OCI-LY7 (cell line): ENCODE measurements around the gene ATP8B4. TPM values are rescaled to one million over a fixed set of nuclear protein-coding genes. Genes with fewer than 3 reads are reported as not detected.
A peak's percentile ranks its signal among the peaks of the same experiment; 100 is the strongest.

ENCODE experiments used
- BruUV-seq: library from RNA; stranded (reverse); fragments of 400-500 nt; replicated peaks from 2 replicates; lab custom pipeline; 2021; lab: Mats Ljungman, UMichigan
- CTCF ChIA-PET: fragments of 300-600 bp; sonication (Branson Sonifier 250); formaldehyde crosslinking; loops from one replicate; lab custom pipeline; 2022; ENCODE audit warnings: antibody characterized with exemption; ENCODE audit not compliant: unreplicated experiment; lab: Charles Lee
- POLR2A ChIA-PET: fragments of 300-600 bp; sonication (Branson Sonifier 250); formaldehyde crosslinking; loops from one replicate; lab custom pipeline; 2022; ENCODE audit warnings: antibody characterized with exemption; lab: Charles Lee
- DNase-seq: peaks from one replicate; pipeline ENCODE4 v3.0.0-alpha.2; 2015; ENCODE audit warnings: low spot score
- H2AFZ ChIP-seq: fragments of 200-600 bp; sonication (generic), shearing (Covaris generic); 2 replicates; pipeline ENCODE4 v1.6.1; 2014; ENCODE audit warnings: mild to moderate bottlenecking, antibody characterized with exemption, low read length, moderate library complexity
- H3K27ac ChIP-seq: fragments of 200-600 bp; sonication (generic); 2 replicates; pipeline ENCODE4 v1.5.1; 2014; ENCODE audit warnings: mixed run types, low read depth, mild to moderate bottlenecking, moderate library complexity, low read length, inconsistent platforms; ENCODE audit not compliant: poor library complexity, severe bottlenecking
- H3K36me3 ChIP-seq: fragments of 200-600 bp; sonication (generic); 2 replicates; pipeline ENCODE4 v1.6.1; 2014; ENCODE audit warnings: mild to moderate bottlenecking, antibody characterized with exemption, low read length, moderate library complexity, mixed read lengths; ENCODE audit not compliant: insufficient read depth
- H3K4me1 ChIP-seq: fragments of 200-600 bp; sonication (generic); 2 replicates; pipeline ENCODE4 v1.5.1; 2014; ENCODE audit warnings: mild to moderate bottlenecking, low read length; ENCODE audit not compliant: insufficient read depth, poor library complexity, severe bottlenecking
- H3K4me2 ChIP-seq: fragments of 200-600 bp; sonication (generic); 2 replicates; pipeline ENCODE4 v1.6.1; 2014; ENCODE audit warnings: mild to moderate bottlenecking, low read length
- H3K4me3 ChIP-seq: fragments of 200-600 bp; sonication (generic); 2 replicates; pipeline ENCODE4 v1.5.1; 2014; ENCODE audit warnings: mild to moderate bottlenecking, low read depth, low read length; ENCODE audit not compliant: poor library complexity, severe bottlenecking
- H3K79me2 ChIP-seq: fragments of 200-600 bp; sonication (generic); 2 replicates; pipeline ENCODE4 v1.6.1; 2016; ENCODE audit warnings: low read depth, mild to moderate bottlenecking, low read length, moderate library complexity, mixed read lengths; ENCODE audit not compliant: insufficient read depth
- H3K9me2 ChIP-seq: fragments of 200-600 bp; sonication (generic); 2 replicates; pipeline ENCODE4 v1.6.1; 2016; ENCODE audit warnings: mild to moderate bottlenecking, low read length, mixed read lengths; ENCODE audit not compliant: insufficient read depth
- H3K9me3 ChIP-seq: fragments of 200-600 bp; sonication (generic); 2 replicates; pipeline ENCODE4 v1.6.1; 2014; ENCODE audit warnings: mild to moderate bottlenecking, mixed run types, low read length, mixed read lengths
- H4K20me1 ChIP-seq: fragments of 200-600 bp; sonication (generic); 2 replicates; pipeline ENCODE4 v1.6.1; 2014; ENCODE audit warnings: mild to moderate bottlenecking, antibody characterized with exemption, low read length, moderate library complexity, mixed read lengths; ENCODE audit not compliant: insufficient read depth
- CTCF ChIP-seq: fragments of 200-600 bp; sonication (generic); conservative IDR thresholded peaks from 2 replicates; pipeline ENCODE4 v1.5.1; 2014; ENCODE audit warnings: mild to moderate bottlenecking, antibody characterized with exemption, low read length, moderate library complexity, mixed read lengths
- EZH2phosphoT487 ChIP-seq: fragments of 200-600 bp; sonication (generic); IDR thresholded peaks from 2 replicates; pipeline ENCODE4 v1.6.1; 2018; ENCODE audit warnings: low read depth, borderline replicate concordance, mild to moderate bottlenecking, mixed run types, antibody characterized with exemption, low read length, moderate library complexity, mixed read lengths
- intact Hi-C: fragments of 100-400 bp; cut with micrococcal nuclease; formaldehyde crosslinking; loops from one replicate; pipeline ENCODE4 v1.10.0; 2022; ENCODE audit not compliant: unreplicated experiment
- total RNA-seq, 2 experiments: library from RNA; depleted of rRNA in 1 of 2; stranded (reverse); fragments of >200 nt in 1 of 2; shearing (Covaris generic) in 1 of 2; gene quantifications; 2 replicates each; pipeline ENCODE4 v1.2.3, GENCODE V29; 2014 to 2022

ATP8B4 gene
- total RNA-seq, 2 experiments from 2014 or later, result not detected

GRCh38 chr15:49901996-49902684 lies 216.9 kb downstream of the ATP8B4 start:
- no peak overlapping the region for H3K4me2 ChIP-seq

GRCh38 chr15:49901321-49901720 lies 217.7 kb downstream of the ATP8B4 start:
- Histone ChIP-seq H3K4me2 (no peak overlapping the region), H3K4me3 (no peak overlapping the region), H3K4me1 (no peaks in the 10 kb centered on the region), H2AFZ (no peak overlapping the region), H4K20me1 (no peaks in the 10 kb centered on the region), H3K9me2 (no peaks in the 10 kb centered on the region; the same call in 1 of the 2 replicates), H3K36me3 (no peaks in the 10 kb centered on the region), H3K79me2 (no peaks in the 10 kb centered on the region), H3K27ac (no peak overlapping the region), H3K9me3 (no peaks in the 10 kb centered on the region)
- POLR2A ChIA-PET, result interaction anchor here (0.6 kb wide), 1 partner anchor 44 kb away, joined by 4 read pairs; no protein-coding TSS in a partner anchor
- TF ChIP-seq EZH2phosphoT487, result no peak
- CTCF ChIA-PET, result no interaction called here
- intact Hi-C loops, result no loop called here
- DNase-seq, result no peak
- no TSS peak for BruUV-seq

More at GRCh38 chr15:49901996-49902684, 216.9 kb downstream of the ATP8B4 start:
- CTCF ChIA-PET, result no interaction called here
- Histone ChIP-seq H3K4me1 (no peaks in the 10 kb centered on the region), H3K9me3 (no peaks in the 10 kb centered on the region), H2AFZ (no peak overlapping the region), H4K20me1 (no peaks in the 10 kb centered on the region), H3K4me3 (no peak overlapping the region), H3K9me2 (no peaks in the 10 kb centered on the region; the same call in 1 of the 2 replicates), H3K36me3 (no peaks in the 10 kb centered on the region), H3K79me2 (no peaks in the 10 kb centered on the region), H3K27ac (no peak overlapping the region)
- intact Hi-C loops, result no loop called here
- POLR2A ChIA-PET, result interaction anchor here (0.6 to 0.7 kb wide), 2 partner anchors 45 to 798 kb away, joined by 3 to 4 read pairs; no protein-coding TSS in a partner anchor
- no peak for DNase-seq
- BruUV-seq, result no TSS peak
- peak; percentile 36; the same call in 1 of the 2 replicates for TF ChIP-seq CTCF
- TF ChIP-seq EZH2phosphoT487, result no peak

- intact Hi-C loops, result no loop called here
- H3K4me1 ChIP-seq, result no peaks in the 10 kb centered on the region
- CTCF ChIA-PET, result no interaction called here
Measured at GRCh38 chr15:49900903-49901235, 218.2 kb downstream of the ATP8B4 start.

More at GRCh38 chr15:49900903-49901235, 218.2 kb downstream of the ATP8B4 start:
- Histone ChIP-seq H3K4me2 (no peak overlapping the region), H3K36me3 (no peaks in the 10 kb centered on the region), H3K79me2 (no peaks in the 10 kb centered on the region), H3K4me3 (no peak overlapping the region), H3K9me3 (no peaks in the 10 kb centered on the region), H3K9me2 (no peaks in the 10 kb centered on the region; the same call in 1 of the 2 replicates), H2AFZ (no peak overlapping the region), H4K20me1 (no peaks in the 10 kb centered on the region), H3K27ac (no peak overlapping the region)
- TF ChIP-seq EZH2phosphoT487 (no peak), CTCF (no peak)
- BruUV-seq, result no TSS peak
- no peak for DNase-seq
- POLR2A ChIA-PET, result no interaction called here
